Urothelium cell line (cell line): ENCODE data around the gene KCNA5.

Source experiments
- DNase-seq: peaks from one replicate; pipeline ENCODE4 v3.0.0; 2011; ENCODE audit warnings: low spot score, mixed read lengths
- FAIRE-seq: peaks from 2 replicates; lab custom pipeline; 2011; peaks lifted over from hg19 to GRCh38; lab: Jason Lieb, UNC

The KCNA5 gene

DNA sequence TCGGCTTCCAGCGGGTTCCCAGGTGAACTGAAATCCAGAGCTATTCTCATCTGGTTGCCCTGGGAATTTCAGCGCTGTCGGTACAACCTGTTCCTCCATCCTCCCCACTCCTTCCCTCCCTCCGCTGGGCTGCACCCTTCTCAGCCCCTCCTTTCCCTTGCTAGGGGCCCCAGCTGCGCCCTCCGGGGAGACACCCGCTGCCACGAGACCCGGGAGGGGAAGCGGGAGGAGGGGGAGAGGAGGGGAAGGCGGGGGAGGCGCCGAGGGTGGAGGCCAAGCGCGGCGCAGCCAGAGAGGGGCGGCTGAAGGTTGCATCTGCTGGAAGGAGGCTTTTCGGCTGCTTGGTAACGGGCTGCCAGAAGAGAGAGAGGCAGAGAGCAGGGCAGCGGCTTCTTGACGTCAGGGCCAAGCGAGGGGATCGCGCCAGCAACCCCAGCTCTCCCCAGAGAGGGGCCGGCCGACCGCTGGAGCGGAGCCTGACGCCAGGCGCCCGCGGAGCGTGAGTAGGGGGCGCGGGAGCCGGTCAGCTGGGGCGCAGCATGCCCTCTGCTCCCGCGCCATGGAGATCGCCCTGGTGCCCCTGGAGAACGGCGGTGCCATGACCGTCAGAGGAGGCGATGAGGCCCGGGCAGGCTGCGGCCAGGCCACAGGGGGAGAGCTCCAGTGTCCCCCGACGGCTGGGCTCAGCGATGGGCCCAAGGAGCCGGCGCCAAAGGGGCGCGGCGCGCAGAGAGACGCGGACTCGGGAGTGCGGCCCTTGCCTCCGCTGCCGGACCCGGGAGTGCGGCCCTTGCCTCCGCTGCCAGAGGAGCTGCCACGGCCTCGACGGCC lies at the start of gene KCNA5:
KCNA5 (plus strand) TSS at position 291 of the 831 bp plus-strand sequence; CDS start at position 560, 269 bp downstream.
- DNase-seq, result peak; percentile 55
- FAIRE-seq, result no peak

- FAIRE-seq (peak; percentile 91), DNase-seq (no peak)
These were observed 49.1 kb upstream of the KCNA5 start for GRCh38 chr12:4994622-4995021.

DNA sequence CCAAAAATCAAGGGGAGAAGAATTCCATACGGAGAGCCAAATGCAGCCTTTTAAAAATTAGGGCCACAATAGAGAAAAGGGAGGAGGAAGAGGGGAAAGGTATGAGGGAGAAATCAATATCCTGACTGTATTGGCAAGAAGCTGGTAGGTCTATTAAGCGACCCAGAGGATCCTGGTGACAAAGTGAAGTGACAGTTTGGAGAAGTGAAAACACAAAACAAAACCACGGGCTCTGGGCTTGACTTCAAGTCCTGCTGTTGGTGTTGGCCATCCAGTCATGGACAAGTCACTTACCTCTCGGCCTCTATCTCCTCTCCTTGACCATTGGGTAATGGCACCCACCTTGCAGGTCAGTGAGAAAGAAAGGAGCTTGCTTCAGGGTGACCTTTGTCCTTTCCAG lies 47.0 kb upstream of the KCNA5 start:
- no peak for DNase-seq
- FAIRE-seq, result peak; percentile 37

GRCh38 chr12:4997939-4998338 lies 45.7 kb upstream of the KCNA5 start:
- peak; percentile 95 for DNase-seq
- peak; percentile 63 for FAIRE-seq

DNA sequence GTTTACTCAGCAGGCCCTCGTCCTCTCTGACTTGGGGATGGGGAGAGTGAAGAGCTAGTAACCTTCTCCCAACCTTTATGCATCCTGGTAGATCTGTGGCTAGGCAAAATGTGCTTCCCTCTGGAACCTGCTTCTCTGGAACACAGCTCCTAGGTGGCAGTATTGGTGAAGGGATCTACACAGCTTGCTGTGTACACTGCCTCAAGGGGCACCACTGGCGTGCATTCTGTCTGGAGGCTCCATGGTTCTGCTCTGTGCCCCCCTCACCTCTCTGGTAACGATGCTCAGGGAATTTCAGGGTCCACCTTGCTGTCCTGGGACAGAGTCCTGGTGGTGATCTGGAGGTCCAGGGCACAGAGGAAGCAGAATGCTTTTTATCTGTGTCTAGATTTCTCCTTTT lies 43.5 kb upstream of the KCNA5 start:
- DNase-seq, result peak; percentile 53
- peak; percentile 90 for FAIRE-seq

DNA sequence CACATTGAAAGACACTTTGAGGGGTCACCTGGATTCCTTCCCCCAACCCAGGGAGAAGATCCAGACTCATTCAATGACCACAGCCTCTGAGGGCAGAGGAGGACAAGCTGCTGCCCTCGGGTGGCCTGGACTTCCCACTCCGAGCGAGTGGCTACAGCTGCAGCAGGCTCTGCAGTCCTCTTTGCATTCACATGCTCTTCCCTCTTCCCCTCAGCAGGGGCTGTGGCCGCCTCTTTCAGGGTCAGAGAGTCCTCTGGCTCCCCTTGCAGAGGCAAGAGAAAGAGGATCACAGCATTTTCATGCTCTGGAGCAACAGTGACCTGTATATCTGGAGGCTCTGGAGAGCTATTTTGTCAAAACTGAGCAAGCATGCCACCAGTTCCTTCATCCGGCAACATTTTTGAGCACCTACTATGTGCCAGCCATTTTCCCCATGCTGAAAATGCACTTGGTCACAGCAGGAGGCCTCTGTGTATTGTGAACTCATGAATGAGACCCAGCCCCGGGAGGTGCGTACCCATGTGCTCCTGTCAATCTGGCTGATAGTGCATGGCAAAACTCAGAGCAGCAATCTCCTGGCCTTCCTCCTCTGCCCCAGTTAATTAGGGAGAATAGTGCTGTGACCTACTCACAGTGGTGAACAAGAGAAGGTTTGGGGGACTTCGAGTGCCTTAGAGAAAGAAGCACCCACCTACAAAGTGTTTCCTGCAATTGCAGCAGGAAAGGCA lies 42.9 kb upstream of the KCNA5 start:
- no peak for DNase-seq
- FAIRE-seq, result no peak

DNA sequence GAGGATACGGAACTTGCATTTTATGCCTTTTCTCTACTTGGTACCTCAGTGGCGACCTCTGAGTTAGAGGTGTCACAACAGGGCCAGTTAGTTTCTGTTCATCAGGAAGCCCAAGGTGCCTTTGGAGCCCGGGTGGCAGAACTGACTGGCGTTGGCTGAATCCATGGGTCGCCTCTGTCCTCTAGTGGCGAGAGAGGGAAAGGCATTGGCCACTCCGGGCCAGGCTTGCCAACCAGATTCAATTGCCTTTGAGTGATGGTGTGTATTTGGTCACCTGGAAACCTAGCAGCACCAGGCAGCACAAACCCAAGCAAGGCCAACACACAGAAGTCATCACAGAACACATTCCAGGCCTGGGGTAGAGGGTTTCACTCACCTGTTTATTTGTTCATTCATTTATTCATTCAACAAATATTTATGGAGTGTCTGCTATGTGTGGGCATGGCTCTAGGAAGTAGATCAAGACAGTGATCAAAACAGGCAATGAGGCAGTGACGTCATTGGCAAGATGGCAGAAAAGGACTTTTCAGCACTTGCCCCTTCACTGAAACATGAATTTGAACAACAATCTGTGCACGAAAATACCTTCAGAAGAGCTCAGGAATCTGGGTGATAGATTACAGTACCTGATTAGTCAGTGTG lies 40.5 kb upstream of the KCNA5 start:
- peak; percentile 88 for FAIRE-seq
- peak; percentile 90 for DNase-seq

DNA sequence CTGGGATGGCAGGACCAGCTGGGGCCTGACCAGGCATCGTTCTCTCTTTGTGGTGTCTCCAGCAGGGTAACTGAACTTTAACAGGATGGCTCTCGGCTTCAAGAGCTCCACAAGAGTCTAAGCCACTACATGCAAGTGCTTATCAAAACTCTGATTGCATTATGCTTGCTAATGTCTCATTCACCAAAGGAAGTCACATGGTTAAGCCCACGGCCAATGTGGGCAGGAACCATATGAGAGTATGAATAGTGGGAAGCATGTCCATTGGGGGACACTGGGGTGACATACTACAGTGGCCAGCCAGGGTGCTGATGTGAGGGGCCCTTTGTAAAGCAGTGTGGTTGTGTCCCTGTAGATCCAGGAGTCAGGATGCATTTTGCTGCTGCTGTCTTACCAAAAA lies 35.0 kb upstream of the KCNA5 start:
- no peak for FAIRE-seq
- no peak for DNase-seq

DNA sequence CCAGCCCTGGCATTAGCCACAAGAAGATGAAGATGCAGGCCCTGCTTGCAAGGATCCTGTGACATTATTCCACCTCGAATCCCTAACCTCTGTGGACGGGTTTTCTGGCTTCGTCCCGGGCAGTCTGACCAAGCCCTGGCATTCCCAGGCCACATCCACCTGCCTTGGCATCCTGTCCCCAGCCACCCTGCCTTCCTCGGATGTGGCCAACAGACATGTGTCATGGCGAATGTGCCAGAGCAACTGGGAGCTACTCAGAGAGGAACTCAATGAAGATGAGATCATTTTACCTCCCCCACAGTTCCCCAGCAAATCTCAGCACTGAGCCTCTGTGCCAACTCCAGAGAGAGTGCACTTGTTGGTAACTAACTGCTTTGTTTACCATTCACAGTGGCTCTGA lies 33.5 kb upstream of the KCNA5 start:
- DNase-seq, result no peak
- FAIRE-seq, result no peak

- DNase-seq, result no peak
These were observed 31.3 kb upstream of the KCNA5 start for GRCh38 chr12:5012337-5012736.

DNA sequence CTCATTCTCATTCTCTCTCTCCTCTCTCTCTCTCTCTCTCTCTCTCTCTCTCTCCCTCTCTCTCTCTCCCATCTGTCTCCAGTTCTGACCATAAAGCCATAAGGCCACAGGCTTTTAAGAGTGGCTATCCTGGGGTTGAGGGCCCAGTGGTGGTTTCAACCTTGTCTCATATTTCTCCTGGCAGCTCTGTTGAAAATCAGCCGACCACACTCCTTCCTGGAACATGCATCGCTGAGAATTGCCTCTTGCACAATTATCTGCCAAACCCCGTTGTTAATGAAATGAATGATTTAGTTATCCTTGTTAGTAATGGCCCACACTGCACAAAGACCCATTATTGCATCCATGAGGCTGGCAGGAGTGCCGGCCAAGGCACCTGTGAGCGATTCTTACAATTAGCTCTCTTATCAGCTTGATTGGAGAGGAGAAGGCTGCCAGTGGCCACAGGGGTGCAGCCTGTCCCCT lies 30.4 kb upstream of the KCNA5 start:
- FAIRE-seq, result no peak

More at GRCh38 chr12:5012337-5012736, 31.3 kb upstream of the KCNA5 start:
- FAIRE-seq, result peak; percentile 9

GRCh38 chr12:5014269-5014668 lies 29.4 kb upstream of the KCNA5 start:
- no peak for DNase-seq
- FAIRE-seq, result no peak

More for the DNA sequence above, 30.4 kb upstream of the KCNA5 start:
- DNase-seq, result no peak

DNA sequence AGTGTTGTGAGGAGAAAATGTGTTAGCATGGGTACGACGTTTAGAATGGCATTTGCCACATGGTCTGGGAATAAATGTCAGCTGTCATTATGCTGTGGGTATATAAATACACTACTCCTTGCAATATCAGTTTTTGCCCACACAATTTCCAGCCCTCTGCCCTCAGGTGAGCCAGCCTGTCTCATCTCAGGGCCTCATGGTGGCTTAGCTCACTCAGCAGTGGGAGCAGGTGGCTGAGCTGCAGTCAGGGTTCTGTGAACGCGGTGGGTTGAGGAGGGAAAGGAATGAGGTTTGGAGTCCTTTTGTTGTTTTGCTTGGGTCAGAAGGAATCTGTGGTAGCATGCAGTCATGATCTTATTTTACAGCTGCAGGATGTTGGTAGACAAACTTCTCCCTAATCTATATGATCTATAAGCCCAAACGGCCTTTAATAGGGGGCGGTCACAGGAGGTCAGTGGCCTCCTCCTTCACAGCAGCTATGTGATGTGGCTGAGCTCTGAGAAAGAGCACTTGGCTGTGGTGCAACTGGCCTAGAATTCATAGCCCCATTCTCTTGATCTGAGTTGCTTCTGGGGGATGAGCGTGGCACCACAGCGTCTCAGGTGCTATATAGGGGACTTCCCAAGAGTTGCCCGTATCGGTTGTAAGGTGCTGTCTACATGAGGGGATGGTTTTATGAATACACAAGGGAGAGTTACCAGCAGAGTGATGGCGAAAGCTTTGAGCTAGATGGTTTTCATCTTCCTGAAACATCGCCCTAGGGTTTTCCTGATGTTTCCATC lies 27.8 kb upstream of the KCNA5 start:
- DNase-seq (no peak), FAIRE-seq (no peak)

GRCh38 chr12:5016526-5016925 lies 27.2 kb upstream of the KCNA5 start:
- FAIRE-seq, result peak; percentile 17

DNA sequence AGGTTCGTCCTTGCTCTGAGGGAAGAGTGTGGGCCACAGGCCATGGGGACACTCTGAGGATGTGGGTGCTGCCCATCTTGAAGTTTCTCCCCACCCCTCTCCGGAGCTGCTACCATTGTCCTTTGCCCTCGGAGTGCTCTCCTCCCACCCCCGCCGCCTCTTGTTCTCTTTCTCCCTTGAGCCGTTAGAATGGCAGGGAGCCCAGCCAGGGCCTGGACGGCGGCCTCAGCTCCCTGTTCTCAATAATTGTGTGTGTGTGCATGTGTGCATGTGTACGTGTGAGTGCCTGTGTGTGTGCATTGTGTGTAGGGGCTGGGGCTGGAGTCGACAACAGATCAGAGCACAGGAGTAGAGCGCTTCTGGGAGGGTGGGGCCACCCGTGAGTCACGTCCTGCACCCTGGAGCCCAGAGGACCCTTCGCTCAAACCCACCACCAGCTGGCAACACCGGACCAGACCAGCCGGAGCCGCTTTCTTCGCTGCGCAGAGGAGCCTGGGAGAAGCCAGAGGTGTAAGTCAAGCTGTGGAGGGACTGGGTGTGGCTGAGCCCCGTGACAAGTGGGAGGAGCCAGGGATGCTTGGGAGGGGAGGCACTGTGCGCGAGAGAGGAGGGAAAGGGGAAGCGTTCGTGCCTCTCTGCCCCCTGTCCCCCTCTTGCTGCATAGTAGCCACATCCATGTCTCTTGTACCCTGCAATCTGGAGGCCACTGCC lies 25.9 kb upstream of the KCNA5 start:
- no peak for DNase-seq

More at GRCh38 chr12:5016526-5016925, 27.2 kb upstream of the KCNA5 start:
- DNase-seq, result no peak

DNA sequence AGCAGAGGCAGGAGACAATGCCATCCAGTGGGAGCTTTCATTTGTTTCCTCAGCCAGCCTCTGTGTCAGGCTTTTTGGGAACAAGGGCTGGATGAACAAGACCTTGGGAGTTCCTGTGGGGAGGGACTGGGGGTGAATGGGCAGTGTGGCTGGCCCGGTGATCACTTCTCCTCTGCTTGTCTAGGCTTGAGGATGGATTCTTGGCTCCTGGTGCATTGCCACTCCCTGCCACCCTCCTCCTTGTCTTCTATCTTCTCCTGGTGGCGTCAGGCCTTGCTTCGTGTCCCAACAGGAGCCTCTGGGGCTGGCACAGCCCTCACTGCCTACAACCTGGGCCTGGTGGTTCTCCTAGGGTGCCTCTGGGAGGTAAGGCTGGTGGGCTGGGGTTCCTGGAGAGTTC lies 25.0 kb upstream of the KCNA5 start:
- FAIRE-seq (no peak), DNase-seq (no peak)

More for the DNA sequence above, 25.9 kb upstream of the KCNA5 start:
- FAIRE-seq, result no peak

- DNase-seq (no peak), FAIRE-seq (no peak)
These were observed 21.7 kb upstream of the KCNA5 start for GRCh38 chr12:5022025-5022424.

DNA sequence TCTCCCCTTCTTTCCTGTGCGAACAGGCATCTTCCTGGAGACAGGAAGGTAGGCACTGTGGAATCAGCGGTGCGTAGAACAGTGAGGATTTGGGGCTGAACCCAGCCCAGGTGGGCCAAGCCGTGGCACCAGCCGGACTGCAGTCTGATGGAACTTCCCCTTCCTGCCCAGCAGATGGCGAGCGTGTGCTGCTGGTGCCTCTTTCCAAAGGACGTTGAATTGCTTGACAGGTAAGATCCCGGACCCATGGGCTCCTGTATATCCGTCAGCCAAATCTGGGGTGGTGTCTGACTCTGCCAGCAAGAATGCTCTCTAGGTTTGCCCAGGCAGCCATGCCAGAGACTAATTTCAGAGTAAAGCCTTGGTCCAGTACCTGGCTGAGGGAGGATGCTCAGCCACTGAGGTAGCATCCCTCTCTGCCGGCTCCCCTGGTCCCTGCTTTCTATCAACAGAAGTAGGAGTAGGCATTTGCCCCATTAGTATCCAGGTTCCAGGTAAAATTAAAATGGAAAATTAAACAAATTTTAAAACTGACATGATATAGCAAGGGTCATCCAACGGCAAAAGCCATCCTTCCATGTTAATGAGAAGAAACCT lies 21.1 kb upstream of the KCNA5 start:
- peak; percentile 88 for DNase-seq
- peak; percentile 98 for FAIRE-seq

DNA sequence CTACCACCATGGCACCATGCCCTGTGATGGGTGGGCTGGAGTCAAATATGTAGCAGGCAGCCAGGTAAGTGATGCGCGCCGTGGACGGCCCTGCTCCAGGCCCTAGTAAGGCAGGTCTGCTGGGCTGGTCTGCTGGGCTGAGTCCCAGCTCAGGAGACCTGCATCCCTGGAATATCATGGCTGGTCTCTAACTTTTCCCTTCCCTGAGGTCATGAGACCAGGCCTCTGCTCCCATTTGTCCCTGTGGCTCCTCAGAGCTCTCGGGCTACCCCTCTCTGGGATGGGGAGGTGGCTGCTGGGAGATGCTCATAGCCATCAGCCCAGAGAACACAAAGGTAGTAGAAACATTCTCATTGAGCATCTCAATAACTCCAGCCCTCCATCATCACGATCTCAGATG lies 19.8 kb upstream of the KCNA5 start:
- FAIRE-seq (peak; percentile 62), DNase-seq (no peak)
